ES-I3 (cell line): Measurements from ENCODE around the gene UNC13C.

ENCODE experiments used
- H3K36me3 ChIP-seq: 2 replicates; pipeline ENCODE4 v1.6.1; 2013; ENCODE audit warnings: mild to moderate bottlenecking, low read length, control low read depth, moderate library complexity; ENCODE audit not compliant: insufficient read depth
- H3K4me1 ChIP-seq: 2 replicates; pipeline ENCODE4 v1.6.1; 2013; ENCODE audit warnings: mild to moderate bottlenecking, control low read depth, low read length; ENCODE audit not compliant: insufficient read depth
- H3K9ac ChIP-seq: 2 replicates; pipeline ENCODE4 v1.6.1; 2013; ENCODE audit warnings: low read depth, mild to moderate bottlenecking, low read length, moderate library complexity
- H3K9me3 ChIP-seq: 2 replicates; pipeline ENCODE4 v1.6.1; 2013; ENCODE audit warnings: mild to moderate bottlenecking, low read length, moderate library complexity; ENCODE audit not compliant: control insufficient read depth, insufficient read depth

UNC13C gene

DNA sequence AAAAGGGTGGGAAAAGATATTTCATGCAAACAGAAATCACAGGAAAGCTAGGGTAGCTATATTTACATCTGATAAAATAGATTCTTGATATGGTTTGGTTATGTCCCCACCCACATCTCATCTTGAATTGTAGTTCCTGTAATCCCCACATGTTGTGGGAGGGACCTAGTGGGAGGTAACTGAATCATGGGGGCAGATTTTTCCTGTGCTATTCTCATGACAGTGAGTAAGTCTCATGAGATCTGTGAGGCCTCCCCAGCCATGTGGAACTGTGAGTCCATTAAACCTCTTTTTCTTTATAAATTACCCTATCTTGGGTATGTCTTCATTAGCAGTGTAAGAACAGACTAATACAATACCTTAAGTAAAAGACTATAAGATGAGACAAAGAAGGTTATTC lies 660.4 kb downstream of the UNC13C start:
- H3K36me3 ChIP-seq = no peaks in the 10 kb centered on the region
- H3K4me1 ChIP-seq = no peaks in the 10 kb centered on the region
- no peaks in the 10 kb centered on the region for H3K9me3 ChIP-seq
- H3K9ac ChIP-seq = no peak overlapping the region

DNA sequence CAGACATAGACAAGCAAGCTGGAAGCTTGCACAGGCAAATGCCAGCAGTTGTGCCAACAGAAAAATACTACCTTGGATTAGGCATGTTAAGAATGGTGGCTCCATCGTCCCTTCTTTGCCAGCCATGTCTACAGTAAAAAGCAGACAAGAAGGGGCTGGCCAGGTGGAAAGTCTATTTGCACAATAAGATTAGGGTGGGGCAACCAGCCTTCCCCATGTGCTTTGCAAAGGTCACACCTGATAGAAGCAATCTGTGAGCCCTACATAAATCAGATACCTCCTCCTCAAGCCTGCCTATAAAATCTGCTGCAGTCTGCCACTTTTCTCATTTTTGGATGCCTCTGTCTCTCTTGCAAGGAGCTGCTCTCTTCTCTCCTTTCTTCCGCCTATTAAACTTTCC lies 662.6 kb downstream of the UNC13C start:
- no peak overlapping the region for H3K9ac ChIP-seq
- H3K36me3 ChIP-seq = no peaks in the 10 kb centered on the region
- H3K9me3 ChIP-seq = no peaks in the 10 kb centered on the region
- no peaks in the 10 kb centered on the region for H3K4me1 ChIP-seq

DNA sequence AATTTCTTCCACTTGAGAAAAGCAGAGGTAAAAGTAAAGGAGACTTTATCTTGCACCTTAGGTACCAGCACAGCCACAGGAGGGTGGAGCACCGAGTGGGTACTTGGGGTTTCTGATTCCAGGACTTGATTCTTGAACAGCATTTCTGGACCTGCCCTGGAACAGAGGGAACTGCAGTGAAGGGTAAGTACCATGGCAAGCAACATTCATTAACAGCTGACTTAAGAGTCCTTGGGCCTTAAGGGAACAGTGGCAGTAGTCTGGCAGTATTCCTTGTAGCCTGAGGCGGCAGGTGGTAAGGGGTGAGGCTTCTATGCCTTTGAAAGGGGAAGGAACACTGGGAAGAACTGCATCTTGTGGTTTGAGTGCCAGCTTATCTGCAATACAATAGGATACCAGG lies 666.6 kb downstream of the UNC13C start:
- no peaks in the 10 kb centered on the region for H3K36me3 ChIP-seq
- H3K9me3 ChIP-seq = peaks cover 3% of the 10 kb centered on the region; the same call in 1 of the 2 replicates
- H3K9ac ChIP-seq = no peak overlapping the region

GRCh38 chr15:54659646-54660045 lies 681.4 kb downstream of the UNC13C start:
- Histone ChIP-seq H3K36me3 (no peaks in the 10 kb centered on the region), H3K4me1 (no peaks in the 10 kb centered on the region), H3K9me3 (no peaks in the 10 kb centered on the region), H3K9ac (no peak overlapping the region)

More for the DNA sequence above, 666.6 kb downstream of the UNC13C start:
- no peaks in the 10 kb centered on the region for H3K4me1 ChIP-seq

- Histone ChIP-seq H3K4me1 (no peaks in the 10 kb centered on the region), H3K9ac (no peak overlapping the region), H3K36me3 (no peaks in the 10 kb centered on the region), H3K9me3 (no peaks in the 10 kb centered on the region)
Observed at GRCh38 chr15:54660356-54660755, 682.1 kb downstream of the UNC13C start.

DNA sequence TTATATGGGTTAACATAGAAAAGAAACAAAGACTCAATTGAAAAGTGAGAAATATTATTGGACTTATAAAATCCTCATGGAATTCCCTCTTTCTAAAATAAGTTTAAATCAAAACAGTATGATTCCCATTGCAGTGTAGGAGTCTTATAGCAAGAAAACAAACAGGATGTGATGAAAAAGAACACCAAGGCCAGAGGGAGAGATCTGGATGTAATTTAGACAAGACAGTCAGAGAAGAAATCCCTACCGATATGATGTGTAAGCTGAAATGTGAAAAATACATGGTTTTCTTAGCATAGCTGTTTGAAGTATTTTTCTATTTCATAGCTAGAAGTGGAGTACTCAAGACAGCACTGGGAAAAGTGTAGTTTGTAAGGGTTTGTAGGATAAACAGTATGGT lies 697.0 kb downstream of the UNC13C start:
- Histone ChIP-seq H3K4me1 (no peaks in the 10 kb centered on the region), H3K9ac (no peak overlapping the region), H3K9me3 (no peaks in the 10 kb centered on the region), H3K36me3 (no peaks in the 10 kb centered on the region)

GRCh38 chr15:54681584-54681983 lies 703.3 kb downstream of the UNC13C start:
- no peaks in the 10 kb centered on the region for H3K9me3 ChIP-seq
- no peak overlapping the region for H3K9ac ChIP-seq
- no peaks in the 10 kb centered on the region for H3K4me1 ChIP-seq
- H3K36me3 ChIP-seq = no peaks in the 10 kb centered on the region
